Measurements from ENCODE around the gene SERTM2. TPM values are rescaled to one million over a fixed set of nuclear protein-coding genes. Genes with fewer than 3 reads are reported as not detected.
"Not testable (repeated sequence)": the region's sequence is repeated elsewhere in the genome, so short reads cannot be mapped to it uniquely, and the experiment has no call there.

SERTM2 gene
- total RNA-seq, 2 experiments from 2014 or later = not detected

DNA sequence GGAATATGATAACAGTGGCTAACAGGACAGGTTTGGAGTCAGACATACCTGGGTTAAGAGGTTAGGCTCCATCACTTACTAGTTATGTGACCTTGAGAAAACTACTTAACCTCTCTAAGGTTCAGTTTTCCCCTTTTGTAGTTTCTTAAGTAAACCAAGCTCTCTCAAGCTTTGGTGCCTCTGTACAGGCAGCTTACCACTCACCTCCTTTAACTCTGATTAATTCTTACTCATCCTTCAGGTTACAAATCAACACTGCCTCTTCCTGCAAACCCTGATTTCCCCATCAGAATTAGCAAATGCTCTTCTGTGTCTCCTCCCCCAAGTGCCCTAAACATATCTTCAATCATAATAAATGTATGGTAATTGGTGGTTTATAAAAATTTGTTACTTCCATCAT lies 3.5 kb upstream of the SERTM2 start:
- Mint-ChIP-seq H3K36me3 (no peaks in the 10 kb centered on the region), H3K27ac (no peak overlapping the region), H3K4me1 (no peaks in the 10 kb centered on the region), H3K27me3 (no peaks in the 10 kb centered on the region), H3K9me3 (ENCODE audit: low read depth) (no peaks in the 10 kb centered on the region), H3K4me3 (no peak overlapping the region)
- CTCF ChIA-PET = no interaction called here
- DNase-seq (no peak), ATAC-seq (no peak)

- Mint-ChIP-seq H3K4me3 (no peak overlapping the region), H3K9me3 (ENCODE audit: low read depth) (no peaks in the 10 kb centered on the region), H3K27ac (no peak overlapping the region), H3K27me3 (no peaks in the 10 kb centered on the region), H3K4me1 (no peaks in the 10 kb centered on the region), H3K36me3 (no peaks in the 10 kb centered on the region)
- no peak for ATAC-seq
- CTCF ChIA-PET = no interaction called here
- no peak for DNase-seq
These were observed 3.9 kb downstream of the SERTM2 start for GRCh38 chrX:111515298-111515697.

GRCh38 chrX:111518667-111519066 lies 7.2 kb downstream of the SERTM2 start:
- Mint-ChIP-seq H3K4me3 (no peak overlapping the region), H3K27me3 (no peaks in the 10 kb centered on the region), H3K36me3 (no peaks in the 10 kb centered on the region), H3K4me1 (no peaks in the 10 kb centered on the region), H3K9me3 (ENCODE audit: low read depth) (no peaks in the 10 kb centered on the region), H3K27ac (no peak overlapping the region)
- no peak for ATAC-seq
- no peak for DNase-seq
- CTCF ChIA-PET = interaction anchor here (0.6 kb wide), 1 partner anchor 63 kb away, joined by 3 read pairs; no protein-coding TSS in a partner anchor

- DNase-seq (no peak), ATAC-seq (no peak)
- Mint-ChIP-seq H3K27me3 (no peaks in the 10 kb centered on the region), H3K27ac (no peak overlapping the region), H3K9me3 (ENCODE audit: low read depth) (no peaks in the 10 kb centered on the region), H3K4me1 (no peaks in the 10 kb centered on the region), H3K36me3 (no peaks in the 10 kb centered on the region), H3K4me3 (no peak overlapping the region)
- CTCF ChIA-PET = no interaction called here
These were observed 7.8 kb downstream of the SERTM2 start for GRCh38 chrX:111519215-111519614.

DNA sequence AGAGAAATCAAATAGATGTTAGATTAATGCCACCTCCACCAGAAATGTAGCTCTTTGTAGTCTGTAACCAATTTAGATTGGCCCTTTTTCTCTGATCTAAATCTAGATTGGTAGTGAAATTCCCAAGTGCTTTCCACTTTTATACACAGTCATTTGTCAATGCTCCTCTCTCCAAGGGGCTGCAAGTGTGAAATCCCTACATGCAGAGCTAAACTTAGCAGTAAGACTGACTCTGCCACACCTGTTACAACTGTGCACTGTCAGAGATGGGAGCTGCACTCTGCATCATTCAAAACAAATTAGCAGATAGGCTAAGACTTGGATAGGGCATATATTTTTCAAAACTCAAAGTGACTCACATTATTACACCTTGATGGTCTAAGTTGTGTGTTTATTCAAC lies 9.1 kb downstream of the SERTM2 start:
- no peak for DNase-seq
- no peak for ATAC-seq

GRCh38 chrX:111521169-111521568 lies 9.7 kb downstream of the SERTM2 start:
- Mint-ChIP-seq H3K36me3 (no peaks in the 10 kb centered on the region), H3K4me3 (no peak overlapping the region), H3K27me3 (no peaks in the 10 kb centered on the region), H3K9me3 (ENCODE audit: low read depth) (no peaks in the 10 kb centered on the region), H3K4me1 (no peaks in the 10 kb centered on the region), H3K27ac (no peak overlapping the region)
- no peak for ATAC-seq
- DNase-seq = no peak
- CTCF ChIA-PET = no interaction called here

More for the DNA sequence above, 9.1 kb downstream of the SERTM2 start:
- Mint-ChIP-seq H3K27ac (no peak overlapping the region), H3K27me3 (no peaks in the 10 kb centered on the region), H3K4me3 (no peak overlapping the region), H3K4me1 (no peaks in the 10 kb centered on the region), H3K36me3 (no peaks in the 10 kb centered on the region), H3K9me3 (ENCODE audit: low read depth) (no peaks in the 10 kb centered on the region)
- CTCF ChIA-PET = no interaction called here

- H3K36me3 Mint-ChIP-seq = no peaks in the 10 kb centered on the region
- DNase-seq (no peak), ATAC-seq (no peak)
- H3K4me3 Mint-ChIP-seq = no peak overlapping the region
- no peaks in the 10 kb centered on the region for H3K4me1 Mint-ChIP-seq
- no peaks in the 10 kb centered on the region for H3K27me3 Mint-ChIP-seq
- no peak overlapping the region for H3K27ac Mint-ChIP-seq
- CTCF ChIA-PET = no interaction called here
- no peaks in the 10 kb centered on the region for H3K9me3 Mint-ChIP-seq (ENCODE audit: low read depth)
These were observed 31.8 kb downstream of the SERTM2 start for GRCh38 chrX:111543212-111543741.

DNA sequence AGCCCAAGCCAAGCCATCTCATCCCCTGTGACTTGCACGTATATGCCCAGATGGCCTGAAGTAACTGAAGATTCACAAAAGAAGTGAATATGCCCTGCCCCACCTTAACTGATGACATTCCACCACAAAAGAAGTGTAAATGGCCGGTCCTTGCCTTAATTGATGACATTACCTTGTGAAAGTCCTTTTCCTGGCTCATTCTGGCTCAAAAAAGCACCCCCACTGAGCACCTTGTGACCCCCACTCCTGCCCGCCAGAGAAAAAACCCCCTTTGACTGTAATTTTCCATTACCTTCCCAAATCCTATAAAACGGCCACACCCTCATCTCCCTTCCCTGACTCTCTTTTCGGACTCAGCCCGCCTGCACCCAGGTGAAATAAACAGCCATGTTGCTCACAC lies 37.8 kb downstream of the SERTM2 start:
- H3K27me3 Mint-ChIP-seq; H3K4me3 Mint-ChIP-seq; H3K36me3 Mint-ChIP-seq; DNase-seq; ATAC-seq; H3K4me1 Mint-ChIP-seq; H3K27ac Mint-ChIP-seq; H3K9me3 Mint-ChIP-seq (ENCODE audit: low read depth); CTCF ChIA-PET: not testable (repeated sequence)

DNA sequence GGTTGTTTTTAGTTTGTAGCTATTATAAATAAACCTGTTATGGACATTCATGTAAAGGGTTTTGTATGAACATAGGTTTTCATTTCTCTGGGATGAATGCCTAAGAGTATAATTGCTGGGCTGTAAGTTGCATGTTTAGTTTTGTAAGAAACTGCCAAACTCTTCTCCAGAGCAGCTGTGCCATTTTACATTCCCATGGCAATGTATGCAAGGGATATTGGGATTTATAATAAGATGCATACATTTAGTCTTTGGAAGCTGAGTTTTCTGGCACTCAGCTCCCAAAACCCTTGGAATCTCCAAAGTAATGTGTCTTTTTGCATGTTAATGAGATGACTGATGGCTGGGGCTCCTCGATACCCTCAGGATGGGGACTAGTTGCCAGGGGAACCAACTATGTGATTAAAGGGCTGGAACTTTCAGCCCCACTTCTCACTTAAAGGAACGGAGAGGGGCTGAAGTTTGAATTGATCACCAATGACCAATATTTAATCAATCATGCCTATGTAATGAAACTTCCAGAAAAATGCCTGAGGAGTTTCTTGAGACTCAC lies 44.0 kb downstream of the SERTM2 start:
- H3K4me3 Mint-ChIP-seq = no peak overlapping the region
- H3K9me3 Mint-ChIP-seq (ENCODE audit: low read depth) = no peaks in the 10 kb centered on the region
- no peaks in the 10 kb centered on the region for H3K4me1 Mint-ChIP-seq
- CTCF ChIA-PET = no interaction called here
- H3K27me3 Mint-ChIP-seq = peaks cover 2% of the 10 kb centered on the region
- no peak overlapping the region for H3K27ac Mint-ChIP-seq
- DNase-seq (no peak), ATAC-seq (no peak)
- no peaks in the 10 kb centered on the region for H3K36me3 Mint-ChIP-seq

- Mint-ChIP-seq H3K4me3 (no peak overlapping the region), H3K36me3 (no peaks in the 10 kb centered on the region), H3K9me3 (ENCODE audit: low read depth) (no peaks in the 10 kb centered on the region), H3K27ac (no peak overlapping the region), H3K4me1 (no peaks in the 10 kb centered on the region), H3K27me3 (no peaks in the 10 kb centered on the region)
- no peak for ATAC-seq
- CTCF ChIA-PET = no interaction called here
- DNase-seq = no peak
These were observed 49.4 kb downstream of the SERTM2 start for GRCh38 chrX:111560801-111561200.

- H3K36me3 Mint-ChIP-seq = no peaks in the 10 kb centered on the region
- DNase-seq (no peak), ATAC-seq (no peak)
- no peaks in the 10 kb centered on the region for H3K27me3 Mint-ChIP-seq
- no peak overlapping the region for H3K4me3 Mint-ChIP-seq
- no peaks in the 10 kb centered on the region for H3K4me1 Mint-ChIP-seq
- CTCF ChIA-PET = no interaction called here
- H3K9me3 Mint-ChIP-seq (ENCODE audit: low read depth) = no peaks in the 10 kb centered on the region
- H3K27ac Mint-ChIP-seq = no peak overlapping the region
These were observed 50.4 kb downstream of the SERTM2 start for GRCh38 chrX:111561851-111562250.

GRCh38 chrX:111567542-111568255 lies 56.3 kb downstream of the SERTM2 start:
- no peak for DNase-seq
- no peak for ATAC-seq
- no peak overlapping the region for H3K27ac Mint-ChIP-seq
- H3K4me1 Mint-ChIP-seq = no peaks in the 10 kb centered on the region
- no peaks in the 10 kb centered on the region for H3K27me3 Mint-ChIP-seq
- no peak overlapping the region for H3K4me3 Mint-ChIP-seq
- H3K9me3 Mint-ChIP-seq (ENCODE audit: low read depth) = no peaks in the 10 kb centered on the region
- CTCF ChIA-PET = no interaction called here
- H3K36me3 Mint-ChIP-seq = no peaks in the 10 kb centered on the region

DNA sequence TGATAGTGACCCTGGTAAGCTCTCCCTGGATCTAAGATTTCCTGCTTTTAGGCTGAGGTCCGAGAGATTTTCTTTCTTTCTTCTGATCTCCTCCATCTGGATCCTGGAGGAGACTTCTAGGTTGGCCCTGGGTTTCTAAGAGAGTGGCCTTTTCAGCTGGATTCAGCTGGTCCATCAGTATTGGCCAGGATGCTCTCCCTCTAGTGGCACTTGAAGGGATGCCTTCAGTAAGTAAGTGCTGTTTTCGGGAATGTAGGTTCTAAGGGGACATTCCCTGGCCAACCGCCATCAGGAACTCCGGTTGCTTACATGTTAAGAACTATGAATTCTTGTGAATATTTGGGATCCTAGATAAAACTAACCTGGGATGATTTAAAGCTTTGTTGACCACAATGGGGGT lies 56.9 kb downstream of the SERTM2 start:
- Mint-ChIP-seq H3K27me3 (no peaks in the 10 kb centered on the region), H3K4me1 (no peaks in the 10 kb centered on the region), H3K27ac (no peak overlapping the region), H3K36me3 (no peaks in the 10 kb centered on the region), H3K9me3 (ENCODE audit: low read depth) (no peaks in the 10 kb centered on the region), H3K4me3 (no peak overlapping the region)
- DNase-seq (no peak), ATAC-seq (no peak)
- CTCF ChIA-PET = no interaction called here

DNA sequence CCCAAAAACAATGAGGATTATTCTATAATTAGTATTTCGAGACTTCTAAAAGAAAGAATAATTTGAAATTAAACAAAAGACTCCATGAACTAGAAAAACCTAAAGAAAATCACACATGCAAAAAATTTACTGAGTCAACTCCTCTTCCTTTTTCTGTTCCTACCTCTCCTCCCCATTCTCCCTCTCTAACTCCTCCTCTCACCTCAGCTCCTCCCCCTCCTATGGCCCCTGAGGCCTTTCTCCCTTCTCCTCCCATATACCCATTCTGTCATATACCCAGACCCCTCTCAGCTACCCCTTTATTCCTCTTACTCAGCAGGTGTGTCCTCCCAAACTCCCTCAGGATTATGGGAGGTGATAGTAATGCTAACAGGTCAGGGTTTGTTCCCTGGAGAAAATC lies 57.4 kb downstream of the SERTM2 start:
- DNase-seq (no peak), ATAC-seq (no peak)
- H3K27ac Mint-ChIP-seq = no peak overlapping the region
- H3K9me3 Mint-ChIP-seq (ENCODE audit: low read depth) = no peaks in the 10 kb centered on the region
- CTCF ChIA-PET = no interaction called here
- H3K36me3 Mint-ChIP-seq = no peaks in the 10 kb centered on the region
- no peak overlapping the region for H3K4me3 Mint-ChIP-seq
- no peaks in the 10 kb centered on the region for H3K4me1 Mint-ChIP-seq
- H3K27me3 Mint-ChIP-seq = no peaks in the 10 kb centered on the region

All from activated CD8-positive, alpha-beta memory T cell treated with anti-CD3 and anti-CD28 coated beads, Interleukin-2, amount 10 ng/mL, durations not matched to agents 7 days and 5 days (primary cell).